WI38 (cell line): ENCODE measurements around the gene LMO2.

Experiments used
- H3K4me3 ChIP-seq: 2 replicates; pipeline ENCODE4 v1.5.1; 2011; ENCODE audit warnings: low read depth, mild to moderate bottlenecking, control low read depth, low read length
- CTCF ChIP-seq: IDR thresholded peaks from 2 replicates; pipeline ENCODE4 v1.5.1; 2012; ENCODE audit warnings: low read depth, mild to moderate bottlenecking, control low read depth, low read length

LMO2 gene

DNA sequence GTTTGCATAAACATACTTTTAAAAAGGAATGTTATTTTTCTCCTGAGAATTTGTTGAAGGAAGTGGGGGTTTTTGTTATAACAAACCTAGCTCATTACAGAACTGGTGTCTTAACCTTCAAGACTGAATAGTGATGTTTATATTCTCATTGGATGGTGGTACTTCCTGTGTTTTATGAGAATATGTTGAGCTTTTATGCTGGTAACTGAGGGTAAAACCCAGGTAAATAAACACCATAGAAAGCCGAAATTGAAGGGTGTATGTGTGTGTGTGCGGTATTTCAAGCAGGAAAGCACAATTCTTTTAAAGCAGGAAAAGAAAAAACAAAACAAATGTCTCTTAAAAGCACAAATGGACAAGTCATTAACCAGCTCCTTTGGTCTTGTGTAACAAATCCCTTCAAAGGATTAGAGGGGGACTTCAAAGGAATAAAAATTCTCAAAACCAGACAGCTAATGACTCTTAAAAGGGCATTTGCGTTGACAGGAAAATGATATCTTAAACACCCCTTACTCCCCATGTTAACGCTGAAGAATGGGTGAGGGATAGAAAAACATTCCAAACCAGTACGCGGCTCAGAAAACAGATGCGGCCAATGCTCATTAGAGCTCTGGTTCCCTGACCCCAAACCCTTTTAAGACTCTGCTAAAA is 23.8 kb downstream of the LMO2 start:
- no peak overlapping the region for H3K4me3 ChIP-seq
- no peak for TF ChIP-seq CTCF

DNA sequence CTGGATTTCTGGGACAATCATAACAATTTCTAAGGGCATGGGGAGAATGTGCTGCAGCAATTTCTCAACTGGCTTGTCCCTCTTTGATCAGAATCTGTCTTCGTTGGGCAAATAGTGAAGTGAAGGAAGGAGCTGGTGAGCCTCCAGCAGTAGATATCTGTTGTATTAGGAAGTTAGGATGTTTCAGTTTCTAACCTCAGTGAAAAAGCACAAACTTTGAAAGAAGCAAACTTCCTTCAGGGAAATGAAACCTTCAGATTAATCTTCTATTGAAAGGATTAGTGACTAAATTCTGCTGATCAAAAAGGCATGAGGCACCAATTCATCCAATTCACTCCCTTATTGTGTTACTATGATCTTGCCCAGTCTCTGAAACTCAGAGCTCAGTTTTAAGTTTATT is 24.3 kb downstream of the LMO2 start:
- no peak overlapping the region for H3K4me3 ChIP-seq
- TF ChIP-seq CTCF, result no peak

DNA sequence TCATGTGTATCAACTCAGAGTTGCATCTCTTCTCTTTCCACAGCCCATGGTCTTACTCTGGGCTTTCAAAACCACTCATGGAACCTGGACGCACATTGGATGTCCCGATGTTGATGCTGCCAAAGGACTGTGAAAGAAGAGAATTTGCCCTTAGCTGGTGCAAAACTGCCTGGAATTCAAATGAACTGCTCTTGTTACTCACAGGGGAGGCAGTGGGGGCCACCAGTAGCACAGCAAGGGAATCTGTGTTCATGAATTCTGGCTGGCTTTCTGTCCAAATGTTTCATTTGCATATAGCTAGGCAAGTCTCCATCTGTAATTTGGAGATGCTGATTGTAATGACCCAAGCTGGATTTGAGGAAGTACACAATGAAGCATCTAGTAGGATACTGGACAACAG is 24.9 kb downstream of the LMO2 start:
- TF ChIP-seq CTCF, result no peak
- H3K4me3 ChIP-seq, result no peak overlapping the region

DNA sequence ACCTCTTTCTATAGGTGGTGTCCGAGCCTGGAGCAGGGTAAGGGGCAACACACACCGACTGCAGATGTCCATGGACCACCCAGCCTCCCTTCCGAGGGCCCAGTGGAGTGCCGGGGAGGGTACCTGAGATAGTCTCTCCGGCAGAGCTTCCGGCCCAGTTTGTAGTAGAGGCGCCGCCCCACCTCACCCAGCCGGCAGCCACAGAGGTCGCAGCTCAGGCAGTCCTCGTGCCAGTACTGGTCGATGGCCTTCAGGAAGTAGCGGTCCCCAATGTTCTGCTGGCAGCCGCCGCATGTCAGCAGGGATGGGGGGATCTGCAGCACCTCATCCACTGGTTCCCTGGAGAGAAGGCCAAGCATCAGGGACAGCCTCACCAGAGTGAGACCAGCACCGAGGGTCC is 27.4 kb downstream of the LMO2 start:
- no peak overlapping the region for H3K4me3 ChIP-seq
- TF ChIP-seq CTCF, result no peak

GRCh38 chr11:33863418-33864172 is 28.3 kb downstream of the LMO2 start:
- no peak overlapping the region for H3K4me3 ChIP-seq
- no peak for TF ChIP-seq CTCF

- no peak for TF ChIP-seq CTCF
- no peak overlapping the region for H3K4me3 ChIP-seq
These were observed 29.8 kb downstream of the LMO2 start for GRCh38 chr11:33861941-33862589.

- TF ChIP-seq CTCF, result no peak
- no peak overlapping the region for H3K4me3 ChIP-seq
These were observed 30.5 kb downstream of the LMO2 start for GRCh38 chr11:33861386-33861785.
